Measurements from ENCODE around the gene RNF181. TPM values are rescaled to one million over a fixed set of nuclear protein-coding genes. Genes with fewer than 3 reads are reported as not detected.

RNF181 gene
- total RNA-seq, 2 donors from 2014 or later, result 86.0 to 106 TPM

- no peak overlapping the region for H3K27ac ChIP-seq
- no peaks in the 10 kb centered on the region for H3K9me3 ChIP-seq
- DNase-seq, result no peak
- intact Hi-C loops (cut with DNase I), result no loop called here
- H3K27me3 ChIP-seq, result no peaks in the 10 kb centered on the region
- H3K4me1 ChIP-seq, result no peaks in the 10 kb centered on the region
- no peak for TF ChIP-seq CTCF (IDR thresholded peaks at IDR 0.05)
- peaks cover 17% of the 10 kb centered on the region for H3K36me3 ChIP-seq
- no peak overlapping the region for H3K9ac ChIP-seq (ENCODE audit: low read depth in 2 of 2, low read length in 2 of 2)
- H3K4me3 ChIP-seq, result no peak overlapping the region
Observed at GRCh38 chr2:85549095-85549494, 46.5 kb upstream of the RNF181 start.

- no peak overlapping the region for H3K4me3 ChIP-seq
- no peaks in the 10 kb centered on the region for H3K27me3 ChIP-seq
- H3K27ac ChIP-seq, result no peak overlapping the region
- TF ChIP-seq CTCF (IDR thresholded peaks at IDR 0.05), result no peak
- H3K9me3 ChIP-seq, result no peaks in the 10 kb centered on the region
- H3K9ac ChIP-seq (ENCODE audit: low read depth in 2 of 2, low read length in 2 of 2), result no peak overlapping the region
- no peaks in the 10 kb centered on the region for H3K4me1 ChIP-seq
- DNase-seq, result no peak
- peaks cover 11% of the 10 kb centered on the region for H3K36me3 ChIP-seq
- intact Hi-C loops (cut with DNase I), result loop anchor here (10.0 kb wide), 1 partner anchor 155 kb away; no protein-coding TSS in a partner anchor
Observed at GRCh38 chr2:85549826-85550225, 45.7 kb upstream of the RNF181 start.

GRCh38 chr2:85550486-85550885 lies 45.1 kb upstream of the RNF181 start:
- H3K9ac ChIP-seq (ENCODE audit: low read depth in 2 of 2, low read length in 2 of 2), result no peak overlapping the region
- DNase-seq, result no peak
- no peaks in the 10 kb centered on the region for H3K9me3 ChIP-seq
- H3K4me1 ChIP-seq, result no peaks in the 10 kb centered on the region
- H3K36me3 ChIP-seq, result peaks cover 11% of the 10 kb centered on the region
- intact Hi-C loops (cut with DNase I), result loop anchor here (10.0 kb wide), 1 partner anchor 156 kb away; no protein-coding TSS in a partner anchor
- H3K4me3 ChIP-seq, result no peak overlapping the region
- no peaks in the 10 kb centered on the region for H3K27me3 ChIP-seq
- TF ChIP-seq CTCF (IDR thresholded peaks at IDR 0.05), result no peak
- H3K27ac ChIP-seq, result no peak overlapping the region

- peak; percentile 92 for TF ChIP-seq CTCF (IDR thresholded peaks at IDR 0.05)
- Histone ChIP-seq H3K36me3 (peaks cover 4% of the 10 kb centered on the region), H3K27me3 (no peaks in the 10 kb centered on the region), H3K27ac (no peak overlapping the region), H3K9me3 (no peaks in the 10 kb centered on the region), H3K4me1 (no peaks in the 10 kb centered on the region), H3K4me3 (no peak overlapping the region), H3K9ac (ENCODE audit: low read depth in 2 of 2, low read length in 2 of 2) (no peak overlapping the region)
- peak; percentile 92 for DNase-seq
- intact Hi-C loops (cut with DNase I), result loop anchor here (2.0 to 10.0 kb wide), 2 partner anchors 131 to 157 kb away; no protein-coding TSS in a partner anchor
Observed at GRCh38 chr2:85551698-85552678, 43.6 kb upstream of the RNF181 start.

- intact Hi-C loops (cut with DNase I), result loop anchor here (2.0 to 10.0 kb wide), 2 partner anchors 132 to 158 kb away; no protein-coding TSS in a partner anchor
Observed at GRCh38 chr2:85553184-85553583, 42.4 kb upstream of the RNF181 start.

More at GRCh38 chr2:85553184-85553583, 42.4 kb upstream of the RNF181 start:
- no peak overlapping the region for H3K9ac ChIP-seq (ENCODE audit: low read depth in 2 of 2, low read length in 2 of 2)
- DNase-seq, result no peak
- no peak for TF ChIP-seq CTCF (IDR thresholded peaks at IDR 0.05)
- H3K4me3 ChIP-seq, result no peak overlapping the region
- H3K36me3 ChIP-seq, result peaks cover 4% of the 10 kb centered on the region
- no peaks in the 10 kb centered on the region for H3K27me3 ChIP-seq
- no peaks in the 10 kb centered on the region for H3K4me1 ChIP-seq
- H3K27ac ChIP-seq, result no peak overlapping the region
- H3K9me3 ChIP-seq, result no peaks in the 10 kb centered on the region
